HepG2 (cell line): ENCODE measurements around the gene SERPINF2. TPM values are rescaled to one million over a fixed set of nuclear protein-coding genes. Genes with fewer than 3 reads are reported as not detected.

Experiments
- AKAP8 ChIP-seq: sonication (generic); formaldehyde crosslinking; IDR thresholded peaks from 2 replicates; pipeline ENCODE4 v1.5.1; 2020; ENCODE audit warnings: mild to moderate bottlenecking, missing genetic modification reagents
- ATF5 ChIP-seq: sonication (generic); formaldehyde crosslinking; IDR thresholded peaks from 2 replicates; pipeline ENCODE4 v1.4.0; 2020; ENCODE audit warnings: mild to moderate bottlenecking, low read depth, missing genetic modification reagents
- CEBPG ChIP-seq: IDR thresholded peaks from 2 replicates; pipeline ENCODE4 v1.6.1; 2016
- CHCHD3 ChIP-seq: sonication (generic); formaldehyde crosslinking; IDR thresholded peaks from 2 replicates; pipeline ENCODE4 v1.8.0; 2022; ENCODE audit warnings: mild to moderate bottlenecking, missing genetic modification reagents, moderate library complexity
- FOXA1 ChIP-seq, 2 experiments: fragments of 450-650 bp in 1 of 2; sonication (generic) in 1 of 2; formaldehyde crosslinking in 1 of 2; IDR thresholded peaks; 2 replicates each; pipeline versions ENCODE4 v1.4.0 to v1.6.1; 2016 to 2020; ENCODE audit warnings: missing genetic modification reagents in 1 of 2
- MED8 ChIP-seq: sonication (generic); formaldehyde crosslinking; IDR thresholded peaks from 2 replicates; pipeline ENCODE4 v1.8.1; 2023; ENCODE audit warnings: mild to moderate bottlenecking, missing genetic modification reagents; ENCODE audit not compliant: insufficient replicate concordance
- MIER3 ChIP-seq: IDR thresholded peaks from 2 replicates; pipeline ENCODE4 v1.6.1; 2016; ENCODE audit warnings: missing compliant biosample characterization, borderline replicate concordance
- PITX1 ChIP-seq: sonication (generic); formaldehyde crosslinking; IDR thresholded peaks from 2 replicates; pipeline ENCODE4 v1.5.1; 2020; ENCODE audit warnings: mild to moderate bottlenecking, missing genetic modification reagents
- RFX5 ChIP-seq: IDR thresholded peaks from 2 replicates; pipeline ENCODE4 v1.6.1; 2011; ENCODE audit warnings: low read depth, low read length, improper control_type of control experiment
- RNF2 ChIP-seq: fragments of 450-650 bp; conservative IDR thresholded peaks from 2 replicates; pipeline ENCODE4 v1.6.1; 2016; ENCODE audit warnings: low read depth
- TBX3 ChIP-seq: fragments of 450-650 bp; IDR thresholded peaks from 2 replicates; pipeline ENCODE4 v1.6.1; 2017; ENCODE audit warnings: antibody characterized with exemption, mild to moderate bottlenecking, inconsistent platforms, borderline replicate concordance
- TMF1 ChIP-seq: sonication (generic); formaldehyde crosslinking; IDR thresholded peaks from 2 replicates; pipeline ENCODE4 v1.8.1; 2022; ENCODE audit warnings: low read depth, missing genetic modification reagents
- UBTF ChIP-seq: sonication (generic); formaldehyde crosslinking; IDR thresholded peaks from 2 replicates; pipeline ENCODE4 v1.4.0; 2020; ENCODE audit warnings: mild to moderate bottlenecking, missing genetic modification reagents
- YEATS4 ChIP-seq: sonication (generic); formaldehyde crosslinking; IDR thresholded peaks from 2 replicates; pipeline ENCODE4 v1.4.0; 2020; ENCODE audit warnings: missing genetic modification reagents, borderline replicate concordance
- ZNF569 ChIP-seq: sonication (generic); formaldehyde crosslinking; IDR thresholded peaks from 2 replicates; pipeline ENCODE4 v1.5.0; 2020; ENCODE audit warnings: mild to moderate bottlenecking, missing genetic modification reagents, moderate library complexity, borderline replicate concordance
- ZNF678 ChIP-seq: sonication (generic); formaldehyde crosslinking; IDR thresholded peaks from 2 replicates; pipeline ENCODE4 v1.4.0; 2020; ENCODE audit warnings: mild to moderate bottlenecking, missing genetic modification reagents
- ZNF709 ChIP-seq: sonication (generic); formaldehyde crosslinking; IDR thresholded peaks from 2 replicates; pipeline ENCODE4 v1.5.0; 2020; ENCODE audit warnings: mild to moderate bottlenecking, missing genetic modification reagents
- ZNF788 ChIP-seq: sonication (generic); formaldehyde crosslinking; IDR thresholded peaks from 2 replicates; pipeline ENCODE4 v1.5.0; 2020; ENCODE audit warnings: mild to moderate bottlenecking, missing genetic modification reagents, borderline replicate concordance
- polyA plus RNA-seq, 8 experiments: library from polyadenylated mRNA; depleted of rRNA in 3 of 8; stranded (reverse) in 7 of 8; unstranded in 1 of 8; fragments of >200 nt; fragmentation: Illumina TruSeq in 4 of 8; extraction: Trizol in 4 of 8; gene quantifications; 2 replicates each; pipeline versions ENCODE4 v1.2.1 to v1.2.3, GENCODE V29; 2011 to 2016; ENCODE audit warnings: low read depth in 4 of 8, missing spikeins in 1 of 8, mixed read lengths in 1 of 8; ENCODE audit not compliant: insufficient read depth in 1 of 8
- total RNA-seq, 5 experiments: library from RNA; depleted of rRNA; stranded (reverse); fragments of >200 nt; fragmentation: Illumina TruSeq; extraction: Trizol; gene quantifications; 2 replicates each; pipeline ENCODE4 v1.2.3, GENCODE V29; 2016; ENCODE audit warnings: low read depth in 1 of 5
- TF ChIP-seq, protein P1 (sequence below): sonication (generic); formaldehyde crosslinking; IDR thresholded peaks from 2 replicates; pipeline ENCODE4 v1.4.0; 2020; ENCODE audit warnings: missing genetic modification reagents, borderline replicate concordance
- TF ChIP-seq, protein P2 (sequence below): sonication (generic); formaldehyde crosslinking; IDR thresholded peaks from 2 replicates; pipeline ENCODE4 v1.5.0; 2020; ENCODE audit warnings: mild to moderate bottlenecking, missing genetic modification reagents

The SERPINF2 gene
- total and polyA plus RNA-seq, 2 of the 13 experiments (the other 11 are each of a cell fraction or from before 2014, with no cell fraction given) = 309 to 548 TPM

DNA sequence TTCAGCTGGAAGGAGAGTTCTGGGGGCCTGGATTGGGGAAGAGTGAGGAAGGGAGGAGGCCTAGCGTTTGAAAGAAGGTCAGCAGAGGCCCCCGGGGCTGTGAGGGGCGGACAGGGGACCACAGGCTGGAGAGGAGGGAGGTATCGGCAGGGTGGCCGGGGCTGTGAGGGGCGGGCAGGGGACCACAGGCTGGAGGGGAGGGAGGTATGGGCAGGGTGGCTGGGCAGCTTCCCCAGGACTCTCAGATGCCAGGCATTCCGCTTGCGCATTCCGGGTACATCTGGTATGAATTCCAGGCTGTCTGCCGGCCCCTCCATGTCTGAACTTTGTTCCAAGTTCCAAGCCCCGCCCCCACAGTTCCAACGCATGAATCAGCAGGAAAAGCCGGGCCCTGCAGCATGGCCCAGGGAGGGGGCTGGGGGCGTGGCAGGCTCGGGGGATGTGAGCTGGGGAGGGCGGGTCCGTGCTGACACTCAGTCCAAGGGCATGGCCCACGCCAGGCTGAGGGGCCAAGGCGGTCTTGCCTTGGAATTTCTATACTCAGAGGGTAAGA lies 28.2 kb upstream of the SERPINF2 start (continued):
- TF ChIP-seq, protein P1, sequence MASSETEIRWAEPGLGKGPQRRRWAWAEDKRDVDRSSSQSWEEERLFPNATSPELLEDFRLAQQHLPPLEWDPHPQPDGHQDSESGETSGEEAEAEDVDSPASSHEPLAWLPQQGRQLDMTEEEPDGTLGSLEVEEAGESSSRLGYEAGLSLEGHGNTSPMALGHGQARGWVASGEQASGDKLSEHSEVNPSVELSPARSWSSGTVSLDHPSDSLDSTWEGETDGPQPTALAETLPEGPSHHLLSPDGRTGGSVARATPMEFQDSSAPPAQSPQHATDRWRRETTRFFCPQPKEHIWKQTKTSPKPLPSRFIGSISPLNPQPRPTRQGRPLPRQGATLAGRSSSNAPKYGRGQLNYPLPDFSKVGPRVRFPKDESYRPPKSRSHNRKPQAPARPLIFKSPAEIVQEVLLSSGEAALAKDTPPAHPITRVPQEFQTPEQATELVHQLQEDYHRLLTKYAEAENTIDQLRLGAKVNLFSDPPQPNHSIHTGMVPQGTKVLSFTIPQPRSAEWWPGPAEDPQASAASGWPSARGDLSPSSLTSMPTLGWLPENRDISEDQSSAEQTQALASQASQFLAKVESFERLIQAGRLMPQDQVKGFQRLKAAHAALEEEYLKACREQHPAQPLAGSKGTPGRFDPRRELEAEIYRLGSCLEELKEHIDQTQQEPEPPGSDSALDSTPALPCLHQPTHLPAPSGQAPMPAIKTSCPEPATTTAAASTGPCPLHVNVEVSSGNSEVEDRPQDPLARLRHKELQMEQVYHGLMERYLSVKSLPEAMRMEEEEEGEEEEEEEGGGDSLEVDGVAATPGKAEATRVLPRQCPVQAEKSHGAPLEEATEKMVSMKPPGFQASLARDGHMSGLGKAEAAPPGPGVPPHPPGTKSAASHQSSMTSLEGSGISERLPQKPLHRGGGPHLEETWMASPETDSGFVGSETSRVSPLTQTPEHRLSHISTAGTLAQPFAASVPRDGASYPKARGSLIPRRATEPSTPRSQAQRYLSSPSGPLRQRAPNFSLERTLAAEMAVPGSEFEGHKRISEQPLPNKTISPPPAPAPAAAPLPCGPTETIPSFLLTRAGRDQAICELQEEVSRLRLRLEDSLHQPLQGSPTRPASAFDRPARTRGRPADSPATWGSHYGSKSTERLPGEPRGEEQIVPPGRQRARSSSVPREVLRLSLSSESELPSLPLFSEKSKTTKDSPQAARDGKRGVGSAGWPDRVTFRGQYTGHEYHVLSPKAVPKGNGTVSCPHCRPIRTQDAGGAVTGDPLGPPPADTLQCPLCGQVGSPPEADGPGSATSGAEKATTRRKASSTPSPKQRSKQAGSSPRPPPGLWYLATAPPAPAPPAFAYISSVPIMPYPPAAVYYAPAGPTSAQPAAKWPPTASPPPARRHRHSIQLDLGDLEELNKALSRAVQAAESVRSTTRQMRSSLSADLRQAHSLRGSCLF (CRISPR knock-in tag) = no peak
- TF ChIP-seq FOXA1 (IDR thresholded peaks at IDR 0.05) (no peak), FOXA1 (CRISPR knock-in tag; IDR thresholded peaks at IDR 0.05) (no peak), RFX5 (no peak; the same call in 1 of the 2 replicates), CEBPG (0 out of 2 replicates have a peak, but pooled peaks have one; percentile 30), UBTF (no peak), AKAP8 (CRISPR knock-in tag) (no peak), RNF2 (no peak), TBX3 (no peak), ZNF788 (CRISPR knock-in tag) (no peak), MIER3 (CRISPR knock-in tag) (0 out of 2 replicates have a peak, but pooled peaks have one; percentile 29), CHCHD3 (CRISPR knock-in tag) (no peak), ZNF678 (no peak), MED8 (CRISPR knock-in tag) (no peak), TMF1 (CRISPR knock-in tag) (no peak), PITX1 (CRISPR knock-in tag) (peak; percentile 70), YEATS4 (peak; percentile 16; the same call in 1 of the 2 replicates), ZNF709 (CRISPR knock-in tag) (no peak), ZNF569 (no peak), ATF5 (CRISPR knock-in tag) (no peak)
- TF ChIP-seq, protein P2, sequence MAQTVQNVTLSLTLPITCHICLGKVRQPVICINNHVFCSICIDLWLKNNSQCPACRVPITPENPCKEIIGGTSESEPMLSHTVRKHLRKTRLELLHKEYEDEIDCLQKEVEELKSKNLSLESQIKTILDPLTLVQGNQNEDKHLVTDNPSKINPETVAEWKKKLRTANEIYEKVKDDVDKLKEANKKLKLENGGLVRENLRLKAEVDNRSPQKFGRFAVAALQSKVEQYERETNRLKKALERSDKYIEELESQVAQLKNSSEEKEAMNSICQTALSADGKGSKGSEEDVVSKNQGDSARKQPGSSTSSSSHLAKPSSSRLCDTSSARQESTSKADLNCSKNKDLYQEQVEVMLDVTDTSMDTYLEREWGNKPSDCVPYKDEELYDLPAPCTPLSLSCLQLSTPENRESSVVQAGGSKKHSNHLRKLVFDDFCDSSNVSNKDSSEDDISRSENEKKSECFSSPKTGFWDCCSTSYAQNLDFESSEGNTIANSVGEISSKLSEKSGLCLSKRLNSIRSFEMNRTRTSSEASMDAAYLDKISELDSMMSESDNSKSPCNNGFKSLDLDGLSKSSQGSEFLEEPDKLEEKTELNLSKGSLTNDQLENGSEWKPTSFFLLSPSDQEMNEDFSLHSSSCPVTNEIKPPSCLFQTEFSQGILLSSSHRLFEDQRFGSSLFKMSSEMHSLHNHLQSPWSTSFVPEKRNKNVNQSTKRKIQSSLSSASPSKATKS (CRISPR knock-in tag) = no peak
